Measurements from ENCODE around the gene RPTN.
"Not testable (repeated sequence)": the region's sequence is repeated elsewhere in the genome, so short reads cannot be mapped to it uniquely, and the experiment has no call there.

RPTN gene

DNA sequence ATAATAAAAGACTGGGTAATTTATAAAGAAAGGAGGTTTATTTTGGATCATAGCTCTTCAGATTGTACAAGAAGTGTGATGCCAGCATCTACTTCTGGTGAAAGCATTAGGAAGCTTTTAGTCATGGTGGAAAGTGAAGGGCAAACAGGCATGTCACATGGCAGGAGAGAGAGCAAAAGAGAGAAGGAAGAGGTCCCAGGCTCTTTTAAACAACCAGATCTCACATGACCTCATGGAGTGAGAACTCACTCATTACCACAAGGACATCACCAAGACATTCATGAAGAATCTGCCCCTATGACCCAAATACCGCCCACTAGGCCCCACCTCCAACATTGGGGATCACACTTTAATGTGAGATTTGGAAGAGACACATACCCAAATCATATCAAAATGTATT lies 10.0 kb downstream of the RPTN start:
- no peaks in the 10 kb centered on the region for H3K9me3 ChIP-seq
- no peaks in the 10 kb centered on the region for H3K36me3 ChIP-seq (replicated peaks)
- no peak for DNase-seq (ENCODE audit: low spot score in 2 of 2)
- no peaks in the 10 kb centered on the region for H3K4me1 ChIP-seq
- H3K27me3 ChIP-seq (ENCODE audit: low read depth) = 0 out of 2 replicates have a peak, but pooled peaks cover 2% of the 10 kb centered on the region
- H3K4me3 ChIP-seq = no peak overlapping the region
- in situ Hi-C loops (cut with MboI; ENCODE audit: low sequenced_read_pairs) = no loop called here

- H3K4me3 ChIP-seq = no peak overlapping the region
- DNase-seq (ENCODE audit: low spot score in 2 of 2) = no peak
- H3K9me3 ChIP-seq = no peaks in the 10 kb centered on the region
- H3K27me3 ChIP-seq (ENCODE audit: low read depth) = 0 out of 2 replicates have a peak, but pooled peaks cover 2% of the 10 kb centered on the region
- H3K4me1 ChIP-seq = no peaks in the 10 kb centered on the region
- in situ Hi-C loops (cut with MboI; ENCODE audit: low sequenced_read_pairs) = no loop called here
- no peaks in the 10 kb centered on the region for H3K36me3 ChIP-seq (replicated peaks)
Observed at GRCh38 chr1:152148051-152148450, 11.0 kb downstream of the RPTN start.

GRCh38 chr1:152145769-152146168 lies 13.3 kb downstream of the RPTN start:
- DNase-seq (ENCODE audit: low spot score in 2 of 2) = no peak
- no peak overlapping the region for H3K4me3 ChIP-seq
- no peaks in the 10 kb centered on the region for H3K4me1 ChIP-seq
- H3K36me3 ChIP-seq (replicated peaks) = no peaks in the 10 kb centered on the region
- H3K27me3 ChIP-seq (ENCODE audit: low read depth) = no peaks in the 10 kb centered on the region
- in situ Hi-C loops (cut with MboI; ENCODE audit: low sequenced_read_pairs) = no loop called here
- H3K9me3 ChIP-seq = no peaks in the 10 kb centered on the region

GRCh38 chr1:152144674-152145183 lies 14.3 kb downstream of the RPTN start:
- DNase-seq (ENCODE audit: low spot score in 2 of 2); H3K36me3 ChIP-seq (replicated peaks); in situ Hi-C loops (cut with MboI; ENCODE audit: low sequenced_read_pairs); H3K9me3 ChIP-seq; H3K4me1 ChIP-seq; H3K4me3 ChIP-seq; H3K27me3 ChIP-seq (ENCODE audit: low read depth): not testable (repeated sequence)

GRCh38 chr1:152143150-152143887 lies 15.7 kb downstream of the RPTN start:
- DNase-seq (ENCODE audit: low spot score in 2 of 2) = no peak
- in situ Hi-C loops (cut with MboI; ENCODE audit: low sequenced_read_pairs) = no loop called here
- Histone ChIP-seq H3K4me3 (no peak overlapping the region), H3K9me3 (no peaks in the 10 kb centered on the region), H3K36me3 (replicated peaks) (no peaks in the 10 kb centered on the region), H3K4me1 (no peaks in the 10 kb centered on the region), H3K27me3 (ENCODE audit: low read depth) (no peaks in the 10 kb centered on the region)

GRCh38 chr1:152141971-152142584 lies 16.9 kb downstream of the RPTN start:
- DNase-seq (ENCODE audit: low spot score in 2 of 2) = peak; percentile 36 to 59
- Histone ChIP-seq H3K9me3 (no peaks in the 10 kb centered on the region), H3K27me3 (ENCODE audit: low read depth) (no peaks in the 10 kb centered on the region), H3K36me3 (replicated peaks) (no peaks in the 10 kb centered on the region), H3K4me3 (no peak overlapping the region), H3K4me1 (no peaks in the 10 kb centered on the region)
- in situ Hi-C loops (cut with MboI; ENCODE audit: low sequenced_read_pairs) = no loop called here

DNA sequence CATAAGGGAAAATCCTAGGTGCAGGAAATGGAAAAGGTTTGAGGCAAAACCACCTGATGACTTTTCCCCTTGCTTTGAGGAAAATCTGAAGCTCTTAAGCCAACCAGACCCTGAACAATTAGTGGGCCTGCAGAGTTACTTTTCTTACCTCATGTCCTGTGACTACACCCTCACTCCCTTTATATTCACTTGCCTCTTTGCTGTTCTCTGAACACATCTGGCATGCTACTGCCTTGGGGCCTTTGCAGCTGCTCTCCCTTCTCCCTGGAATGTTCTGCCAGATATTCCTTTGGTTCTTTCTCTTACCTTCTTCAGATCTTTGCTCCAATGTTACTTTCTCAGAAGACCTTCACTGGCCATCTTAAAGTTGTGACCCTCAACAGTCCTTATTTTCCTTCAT lies 21.8 kb downstream of the RPTN start:
- H3K27me3 ChIP-seq (ENCODE audit: low read depth) = no peaks in the 10 kb centered on the region
- no peaks in the 10 kb centered on the region for H3K36me3 ChIP-seq (replicated peaks)
- no peak overlapping the region for H3K4me3 ChIP-seq
- DNase-seq (ENCODE audit: low spot score in 2 of 2) = no peak
- no peaks in the 10 kb centered on the region for H3K9me3 ChIP-seq
- no peaks in the 10 kb centered on the region for H3K4me1 ChIP-seq
- in situ Hi-C loops (cut with MboI; ENCODE audit: low sequenced_read_pairs) = no loop called here

DNA sequence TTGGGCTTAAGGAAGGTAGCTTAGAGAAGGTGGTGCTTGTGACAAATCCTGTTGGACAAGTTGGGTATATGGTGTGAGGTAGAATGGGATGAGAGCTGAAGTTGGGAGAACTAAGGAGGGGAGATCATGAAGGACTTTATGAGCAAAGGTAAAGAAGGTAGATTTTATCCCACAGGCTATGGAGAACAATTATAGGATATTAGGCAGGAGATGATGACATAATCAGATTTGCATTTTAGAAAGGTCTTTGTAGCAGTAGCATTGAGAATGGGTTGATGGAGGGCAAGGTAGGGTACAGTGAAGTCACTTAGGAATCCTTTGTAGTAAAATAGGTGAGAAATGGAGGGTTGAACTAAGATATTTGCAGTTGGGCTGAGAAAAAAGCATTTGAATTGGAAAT lies 28.8 kb downstream of the RPTN start:
- no peak for DNase-seq (ENCODE audit: low spot score in 2 of 2)
- in situ Hi-C loops (cut with MboI; ENCODE audit: low sequenced_read_pairs) = no loop called here
- Histone ChIP-seq H3K36me3 (replicated peaks) (no peaks in the 10 kb centered on the region), H3K4me1 (no peaks in the 10 kb centered on the region), H3K9me3 (no peaks in the 10 kb centered on the region), H3K4me3 (no peak overlapping the region), H3K27me3 (ENCODE audit: low read depth) (0 out of 2 replicates have a peak, but pooled peaks cover 3% of the 10 kb centered on the region)

DNA sequence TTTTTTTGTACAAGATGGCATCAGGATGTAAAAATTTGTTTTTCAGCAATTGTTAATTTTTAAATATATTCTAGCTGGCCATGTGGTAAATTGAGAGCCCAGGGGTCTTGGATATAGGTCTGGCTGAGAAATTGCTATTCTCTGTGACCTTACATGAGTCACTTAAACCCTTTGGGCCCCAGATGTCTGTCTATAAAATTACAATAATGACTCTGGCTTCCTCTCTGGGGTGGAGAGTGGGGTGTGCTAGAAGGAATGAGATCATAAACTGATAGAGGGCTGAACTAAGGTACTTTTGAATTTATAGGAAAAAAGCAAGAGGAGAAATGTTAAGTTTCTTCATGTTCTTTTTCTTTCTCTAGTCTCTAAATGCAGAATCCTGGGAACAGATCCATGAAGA lies 31.4 kb downstream of the RPTN start:
- Histone ChIP-seq H3K4me1 (no peaks in the 10 kb centered on the region), H3K9me3 (no peaks in the 10 kb centered on the region), H3K4me3 (no peak overlapping the region), H3K36me3 (replicated peaks) (no peaks in the 10 kb centered on the region), H3K27me3 (ENCODE audit: low read depth) (peaks cover 6% of the 10 kb centered on the region; the same call in 1 of the 2 replicates)
- no peak for DNase-seq (ENCODE audit: low spot score in 2 of 2)
- in situ Hi-C loops (cut with MboI; ENCODE audit: low sequenced_read_pairs) = no loop called here

- H3K36me3 ChIP-seq (replicated peaks) = no peaks in the 10 kb centered on the region
- H3K9me3 ChIP-seq = no peaks in the 10 kb centered on the region
- no peaks in the 10 kb centered on the region for H3K4me1 ChIP-seq
- H3K4me3 ChIP-seq = no peak overlapping the region
- peaks cover 6% of the 10 kb centered on the region; the same call in 1 of the 2 replicates for H3K27me3 ChIP-seq (ENCODE audit: low read depth)
- in situ Hi-C loops (cut with MboI; ENCODE audit: low sequenced_read_pairs) = no loop called here
- no peak for DNase-seq (ENCODE audit: low spot score in 2 of 2)
Observed at GRCh38 chr1:152125834-152126443, 33.1 kb downstream of the RPTN start.

GRCh38 chr1:152118915-152119314 lies 40.1 kb downstream of the RPTN start:
- in situ Hi-C loops (cut with MboI; ENCODE audit: low sequenced_read_pairs) = no loop called here
- DNase-seq (ENCODE audit: low spot score in 2 of 2) = no peak
- Histone ChIP-seq H3K36me3 (replicated peaks) (no peaks in the 10 kb centered on the region), H3K4me3 (no peak overlapping the region), H3K4me1 (no peaks in the 10 kb centered on the region), H3K9me3 (no peaks in the 10 kb centered on the region), H3K27me3 (ENCODE audit: low read depth) (peaks cover 19% of the 10 kb centered on the region)

DNA sequence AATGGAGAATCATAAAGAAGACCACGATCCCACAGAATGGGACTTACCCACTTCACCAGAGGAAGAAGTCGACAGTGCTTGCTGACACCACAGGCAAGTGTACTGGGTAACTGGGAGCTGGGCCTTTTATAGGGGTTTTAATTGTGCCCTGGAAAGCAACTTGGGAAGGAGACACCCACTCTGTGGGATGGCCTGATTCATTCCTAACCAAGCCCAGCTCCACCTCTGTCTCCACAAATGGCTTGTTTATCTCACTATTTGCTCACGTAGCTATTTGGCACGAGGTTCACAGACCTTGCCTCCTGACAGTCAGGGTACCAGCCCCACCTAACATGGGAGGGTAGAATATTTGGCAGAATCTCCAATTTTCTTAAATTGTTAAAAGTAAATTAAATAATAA lies 43.7 kb downstream of the RPTN start, which contains the start of gene TCHH:
Gene TCHH, minus strand, starts transcription at position 101 of the 400 bp plus-strand sequence. CDS start 1,364 bp downstream, outside the sequence.
- Histone ChIP-seq H3K9me3 (no peaks in the 10 kb centered on the region), H3K36me3 (replicated peaks) (no peaks in the 10 kb centered on the region), H3K4me1 (no peaks in the 10 kb centered on the region), H3K4me3 (no peak within 1 kb of the TSS), H3K27me3 (ENCODE audit: low read depth) (peaks cover 49% of the 10 kb centered on the region)
- in situ Hi-C loops (cut with MboI; ENCODE audit: low sequenced_read_pairs) = no loop called here
- no peak for DNase-seq (ENCODE audit: low spot score in 2 of 2)

- Histone ChIP-seq H3K9me3 (no peaks in the 10 kb centered on the region), H3K36me3 (replicated peaks) (no peaks in the 10 kb centered on the region), H3K4me1 (no peaks in the 10 kb centered on the region), H3K27me3 (ENCODE audit: low read depth) (peaks cover 63% of the 10 kb centered on the region), H3K4me3 (no peak overlapping the region)
- in situ Hi-C loops (cut with MboI; ENCODE audit: low sequenced_read_pairs) = no loop called here
- no peak for DNase-seq (ENCODE audit: low spot score in 2 of 2)
Observed at GRCh38 chr1:152112885-152113432, 46.1 kb downstream of the RPTN start.
